RPMI8226 (cell line): ENCODE results near the gene PPP6R3.
"Not testable (repeated sequence)": the region's sequence is repeated elsewhere in the genome, so short reads cannot be mapped to it uniquely, and the experiment has no call there.

Experiments used
- DNase-seq: peaks from one replicate; pipeline ENCODE4 v3.0.0-alpha.2; 2015

The PPP6R3 gene

DNA sequence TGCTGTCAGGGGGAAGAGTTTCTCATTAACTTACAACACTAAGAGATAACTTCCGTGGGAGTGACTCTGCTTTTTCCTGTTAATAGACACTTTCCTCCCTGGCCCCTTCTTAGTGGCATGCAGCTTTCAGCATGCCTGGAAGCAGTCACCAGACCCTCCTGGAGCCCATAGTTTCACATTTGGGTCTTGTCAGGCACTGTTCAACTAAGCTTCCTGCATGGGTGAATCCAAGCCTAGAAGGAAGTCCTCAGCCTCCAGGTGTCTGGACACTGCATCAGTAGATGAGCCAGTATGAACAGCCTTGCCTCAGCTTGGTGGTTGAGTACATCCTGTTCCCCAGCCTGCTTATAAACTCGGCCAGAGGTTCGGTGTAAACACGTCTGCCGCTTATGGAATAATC is 68.1 kb downstream of the PPP6R3 start:
- DNase-seq: no peak

DNA sequence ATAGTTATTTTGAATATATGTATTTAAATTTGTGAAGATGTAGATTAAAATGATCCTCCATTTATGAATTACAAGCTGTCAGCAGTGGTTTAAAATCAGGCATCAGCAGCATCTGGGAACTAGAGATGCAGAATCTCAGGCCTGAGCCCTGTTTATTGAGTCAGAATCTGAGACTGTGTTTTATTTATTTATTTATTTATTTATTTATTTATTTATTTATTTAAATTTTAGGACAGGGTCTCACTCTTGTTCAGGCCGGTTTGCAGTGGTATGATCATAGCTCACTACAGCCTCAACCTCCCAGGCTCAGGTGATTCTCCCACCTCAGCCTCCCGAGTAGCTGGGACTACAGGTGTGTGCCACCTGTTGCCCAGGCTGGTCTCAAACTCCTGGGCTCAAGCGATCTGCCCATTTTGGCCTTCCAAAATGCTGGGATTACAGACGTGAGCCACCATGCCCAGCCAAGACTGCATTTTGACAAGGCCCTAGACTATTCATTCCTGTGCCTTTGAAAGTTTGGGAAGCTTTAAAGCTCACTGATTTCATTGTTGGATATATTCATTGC is 70.7 kb downstream of the PPP6R3 start:
- DNase-seq: no peak

DNA sequence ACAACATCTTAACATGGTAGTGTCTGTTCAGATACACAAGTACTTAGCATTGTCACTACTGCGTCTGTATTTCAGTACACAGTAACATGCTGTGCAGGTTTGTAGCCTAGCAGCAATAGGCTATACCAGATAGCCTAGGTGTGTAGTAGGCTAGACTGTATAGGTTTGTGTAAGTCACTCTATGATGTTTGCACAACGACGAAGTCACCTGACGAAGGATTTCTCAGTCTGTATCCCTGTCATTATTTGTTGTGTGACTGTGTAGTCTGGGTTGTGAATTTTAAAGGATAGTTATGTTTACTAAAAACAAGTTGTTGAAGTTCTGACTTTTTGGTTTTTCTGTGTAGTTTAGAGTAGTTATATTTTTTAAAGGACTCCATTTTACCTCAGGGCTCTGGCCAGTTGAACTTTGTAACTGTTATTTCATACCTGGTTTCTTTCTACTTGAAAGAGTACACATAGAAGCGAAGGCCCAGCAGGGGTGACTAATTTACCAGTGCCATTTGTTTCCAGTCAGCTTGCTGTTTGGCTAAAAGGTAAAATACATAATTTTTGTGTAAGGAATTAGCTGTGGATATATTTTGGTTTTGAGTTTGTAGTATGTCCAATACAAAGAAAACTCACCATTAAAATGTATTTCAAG is 72.3 kb downstream of the PPP6R3 start:
- no peak for DNase-seq

DNA sequence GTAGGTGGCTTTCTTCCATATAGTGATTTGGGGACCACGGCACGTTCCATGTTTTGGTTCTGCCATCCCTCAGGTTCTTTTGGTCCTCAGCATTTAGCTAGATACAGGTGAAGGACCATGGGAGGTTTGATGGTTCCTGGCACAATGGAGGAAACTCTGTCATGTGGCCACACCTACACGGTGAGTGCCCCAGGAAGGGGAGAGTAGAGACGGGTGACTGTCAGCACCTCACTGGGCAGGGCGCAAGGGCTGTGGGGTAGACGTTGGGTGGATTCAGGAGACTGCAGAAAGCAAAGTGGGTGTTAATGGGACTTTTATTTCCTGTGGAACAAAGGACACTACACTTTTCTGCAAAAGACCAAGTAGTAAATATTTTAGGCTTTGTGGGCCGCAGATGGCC is 73.4 kb downstream of the PPP6R3 start:
- DNase-seq: no peak

DNA sequence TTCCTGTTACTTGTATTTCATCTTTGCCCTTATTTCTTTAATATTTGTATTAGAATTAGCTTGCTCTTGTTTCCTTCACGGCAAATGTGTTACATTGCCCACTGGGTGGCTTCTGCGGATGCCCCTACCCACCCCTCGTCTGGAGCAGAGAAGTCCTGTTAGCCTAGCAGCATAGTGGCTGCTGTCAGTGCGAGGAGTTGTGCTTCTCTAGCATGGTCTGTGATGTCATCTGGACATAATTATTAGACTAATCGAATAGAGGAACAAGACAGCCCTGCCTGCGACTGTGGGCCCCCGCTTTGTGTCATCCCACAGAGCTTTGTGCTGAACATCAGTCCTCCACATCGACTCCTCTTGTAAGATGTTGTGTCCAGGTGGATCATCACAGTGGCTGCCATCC is 74.5 kb downstream of the PPP6R3 start:
- DNase-seq: no peak

DNA sequence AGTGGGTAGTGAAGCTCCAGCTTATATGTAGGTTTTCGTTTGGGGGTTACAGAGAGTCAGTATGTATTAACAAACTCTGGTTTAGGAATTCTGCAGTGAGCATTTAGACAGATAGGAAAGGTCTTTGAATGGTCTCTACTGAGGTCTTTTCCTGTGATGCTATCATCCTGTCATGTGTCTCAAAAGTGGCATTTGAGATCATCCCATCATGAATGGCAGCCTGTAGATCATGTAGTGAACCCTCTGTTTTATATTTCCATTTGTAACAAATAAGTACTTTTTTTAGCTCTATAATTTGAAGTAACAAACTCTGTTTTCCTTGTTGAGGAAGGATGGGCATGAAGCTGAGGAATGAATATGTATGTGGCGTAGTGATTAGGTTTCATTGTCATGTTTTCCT is 76.2 kb downstream of the PPP6R3 start:
- no peak for DNase-seq

DNA sequence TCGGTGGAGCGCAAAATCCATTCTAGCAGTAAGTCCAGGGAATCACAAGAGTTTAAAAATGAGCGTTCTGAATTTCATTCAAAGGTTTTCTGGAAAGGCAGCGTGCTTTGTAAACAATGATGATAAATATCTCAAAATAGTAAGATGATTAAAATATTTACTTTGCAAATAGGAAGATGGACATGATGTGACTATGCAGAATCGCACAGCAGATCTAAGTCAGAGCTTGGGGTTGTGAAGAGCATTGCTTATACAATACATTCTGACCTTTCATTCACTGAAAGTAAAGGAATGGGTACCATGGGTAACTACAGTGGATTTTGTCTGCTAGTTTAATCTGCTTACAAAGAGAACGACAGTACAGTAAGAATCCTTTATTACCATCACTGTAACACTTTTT is 77.5 kb downstream of the PPP6R3 start:
- DNase-seq: no peak

DNA sequence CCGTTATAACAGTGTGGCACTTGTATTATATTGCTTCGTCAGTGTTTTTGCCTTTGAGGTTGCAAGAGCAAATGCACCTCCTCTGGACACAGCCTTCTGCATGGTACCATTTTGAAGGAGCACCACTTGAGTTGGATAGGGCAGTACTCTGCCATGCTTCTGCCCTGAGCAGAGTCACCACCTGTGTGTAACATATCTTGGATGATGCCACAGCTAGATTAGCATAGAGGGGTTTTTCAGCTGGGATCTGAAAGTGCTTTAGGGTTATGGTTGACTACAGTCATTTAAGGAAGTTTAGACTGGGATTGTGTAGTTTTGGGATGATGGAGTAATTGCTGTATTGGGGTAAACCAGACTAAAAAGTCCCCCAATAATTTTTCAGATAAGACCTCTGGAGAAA is 78.8 kb downstream of the PPP6R3 start:
- no peak for DNase-seq

DNA sequence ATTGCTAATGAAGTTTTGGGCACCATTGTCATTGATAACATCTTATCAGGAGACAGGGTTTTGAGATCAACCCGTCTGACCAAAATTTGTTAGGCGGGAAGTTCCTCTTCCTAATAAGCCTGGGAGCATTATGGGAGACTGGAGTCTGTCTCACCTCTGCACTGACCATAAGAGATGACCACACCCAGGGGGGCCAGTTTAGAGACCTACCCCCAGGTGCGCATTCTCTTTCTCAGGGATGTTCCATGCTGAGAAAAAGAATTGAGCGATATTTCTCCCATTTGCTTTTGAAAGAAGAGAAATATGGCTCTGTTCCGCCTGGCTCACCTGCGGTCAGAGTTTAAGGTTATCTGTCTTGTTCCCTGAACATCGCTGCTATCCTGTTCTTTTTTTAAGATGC is 80.0 kb downstream of the PPP6R3 start:
- DNase-seq: not testable (repeated sequence)

DNA sequence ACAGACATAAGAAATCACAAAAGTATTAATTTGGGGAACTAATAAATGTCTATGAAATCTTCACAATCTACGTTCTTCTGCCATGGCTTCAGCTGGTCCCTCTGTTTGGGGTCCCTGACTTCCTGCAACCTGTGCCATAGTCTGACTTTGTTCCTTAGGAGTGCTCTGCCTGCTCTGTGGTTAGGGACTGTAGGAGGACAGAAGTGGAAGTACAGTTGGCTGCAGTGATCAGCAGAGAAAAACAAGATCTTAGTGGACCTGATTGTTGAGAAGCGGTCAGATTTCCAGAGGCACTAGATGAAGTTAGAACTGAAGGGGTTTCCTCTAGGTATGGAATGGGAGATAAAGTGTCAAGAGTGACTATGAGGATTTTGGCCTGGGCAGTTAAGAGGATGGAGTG is 80.6 kb downstream of the PPP6R3 start:
- DNase-seq: no peak

DNA sequence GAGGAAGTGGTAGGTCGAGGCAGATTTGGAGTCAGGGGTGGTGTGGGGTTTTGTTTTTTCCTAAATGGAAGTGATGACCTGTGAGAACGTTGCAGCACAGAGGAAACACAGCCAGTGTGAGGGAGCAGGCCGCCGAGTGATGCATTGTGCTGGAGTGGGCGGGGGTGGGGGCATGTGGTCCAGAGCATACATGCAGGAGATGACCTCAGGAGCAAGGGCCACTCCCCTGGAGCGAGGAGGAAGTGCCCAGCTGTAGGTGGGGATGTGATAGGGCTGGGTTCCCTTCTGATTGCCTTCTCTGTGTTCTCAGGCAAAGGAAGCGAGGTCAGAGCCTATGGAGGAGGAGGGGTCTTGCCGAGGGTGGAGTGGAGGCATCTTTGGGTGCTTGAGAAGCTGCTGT is 81.4 kb downstream of the PPP6R3 start:
- no peak for DNase-seq

DNA sequence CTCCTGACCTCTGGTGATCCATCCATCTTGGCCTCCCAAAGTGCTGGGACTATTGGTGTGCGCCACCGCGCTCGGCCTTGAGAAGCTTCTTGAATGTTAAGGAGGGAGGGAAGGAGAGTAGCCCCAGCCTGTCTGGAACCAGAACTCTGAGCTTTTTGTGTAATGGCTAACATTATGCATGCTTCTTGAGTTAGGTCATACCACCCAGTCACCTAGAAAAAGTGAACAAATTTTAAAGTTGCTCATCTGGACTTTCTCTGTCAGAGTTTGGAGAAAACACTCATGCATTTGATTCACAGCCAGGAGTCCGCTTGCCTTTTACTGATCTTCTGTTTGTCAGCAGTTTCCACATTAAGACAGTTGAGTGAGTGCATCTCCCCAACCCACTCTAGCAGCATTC is 82.1 kb downstream of the PPP6R3 start:
- no peak for DNase-seq

DNA sequence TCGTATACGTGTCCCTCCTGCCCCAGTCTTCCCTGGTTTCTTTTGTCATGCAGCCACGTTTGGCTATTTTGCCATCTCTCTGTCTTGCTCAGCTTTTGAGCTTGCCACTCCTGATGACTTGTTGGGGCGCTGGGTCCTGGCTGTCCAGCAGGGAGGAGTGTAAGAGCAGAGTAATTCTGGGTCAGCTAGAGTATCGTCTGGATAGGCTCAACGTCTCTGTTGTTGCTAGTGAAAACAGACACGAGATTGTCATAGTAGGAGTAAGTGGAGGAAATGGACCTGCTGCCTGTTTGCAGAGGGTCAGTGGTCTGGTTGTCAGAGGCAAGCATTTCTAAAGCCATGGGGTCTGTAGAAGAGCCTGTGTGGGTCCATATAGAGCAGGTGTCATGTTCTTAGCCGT is 83.0 kb downstream of the PPP6R3 start:
- no peak for DNase-seq

DNA sequence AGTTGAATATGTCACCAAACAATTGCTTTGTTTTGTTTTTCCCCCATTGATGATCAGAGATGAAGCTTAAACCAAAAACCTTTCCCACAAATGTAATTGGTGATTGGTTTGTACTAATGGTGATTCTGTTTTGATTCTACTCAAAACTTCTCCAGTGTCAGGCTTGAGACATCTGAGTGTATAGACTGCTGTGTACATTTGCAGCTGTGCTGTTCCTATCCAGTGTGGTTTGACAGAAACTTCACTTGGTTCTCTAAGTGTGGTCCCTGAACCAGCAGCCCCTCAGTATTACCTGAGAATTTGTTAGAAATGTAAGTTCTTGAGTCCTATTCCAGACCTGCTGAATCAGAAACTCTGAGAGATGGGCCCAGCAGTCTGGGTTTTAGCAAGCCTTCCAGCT is 84.8 kb downstream of the PPP6R3 start:
- no peak for DNase-seq

DNA sequence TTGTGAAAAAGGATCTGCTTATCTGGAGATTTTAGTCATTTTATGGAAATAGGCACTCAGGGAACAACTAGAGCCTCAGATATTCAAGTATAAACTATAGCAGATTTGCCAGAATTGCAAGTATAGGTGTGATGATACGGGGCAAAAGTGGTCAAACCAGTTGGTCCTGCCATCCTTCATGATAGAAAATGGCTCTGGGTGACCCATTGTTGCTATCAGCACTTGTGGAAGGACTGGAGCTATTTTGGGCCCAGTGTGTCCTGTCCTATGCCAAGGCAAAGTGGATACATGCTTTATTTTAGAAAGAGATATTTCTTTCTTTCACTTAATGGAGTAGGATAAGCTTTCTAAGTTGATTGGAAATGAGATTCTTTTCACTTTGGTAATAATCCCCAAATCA is 85.2 kb downstream of the PPP6R3 start:
- DNase-seq: no peak

DNA sequence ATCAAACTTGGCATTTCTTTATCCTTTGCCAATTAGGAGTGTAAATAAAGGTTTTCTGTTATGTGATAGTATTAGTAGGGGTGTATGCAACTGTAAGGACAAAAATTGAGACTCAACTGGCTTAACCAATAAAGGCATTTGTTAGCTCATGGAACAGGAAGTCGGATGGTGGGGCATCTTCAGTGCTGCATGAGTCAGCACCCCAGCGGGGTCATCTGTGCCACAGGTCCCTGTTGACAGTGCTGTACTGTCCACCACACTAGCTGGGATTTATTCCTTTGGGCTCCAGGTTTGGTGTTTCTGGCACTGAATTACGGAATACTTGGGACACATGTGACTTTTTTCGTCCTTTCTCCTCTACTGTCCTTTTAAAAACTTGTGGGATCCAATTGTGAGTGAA is 86.0 kb downstream of the PPP6R3 start:
- DNase-seq: no peak

DNA sequence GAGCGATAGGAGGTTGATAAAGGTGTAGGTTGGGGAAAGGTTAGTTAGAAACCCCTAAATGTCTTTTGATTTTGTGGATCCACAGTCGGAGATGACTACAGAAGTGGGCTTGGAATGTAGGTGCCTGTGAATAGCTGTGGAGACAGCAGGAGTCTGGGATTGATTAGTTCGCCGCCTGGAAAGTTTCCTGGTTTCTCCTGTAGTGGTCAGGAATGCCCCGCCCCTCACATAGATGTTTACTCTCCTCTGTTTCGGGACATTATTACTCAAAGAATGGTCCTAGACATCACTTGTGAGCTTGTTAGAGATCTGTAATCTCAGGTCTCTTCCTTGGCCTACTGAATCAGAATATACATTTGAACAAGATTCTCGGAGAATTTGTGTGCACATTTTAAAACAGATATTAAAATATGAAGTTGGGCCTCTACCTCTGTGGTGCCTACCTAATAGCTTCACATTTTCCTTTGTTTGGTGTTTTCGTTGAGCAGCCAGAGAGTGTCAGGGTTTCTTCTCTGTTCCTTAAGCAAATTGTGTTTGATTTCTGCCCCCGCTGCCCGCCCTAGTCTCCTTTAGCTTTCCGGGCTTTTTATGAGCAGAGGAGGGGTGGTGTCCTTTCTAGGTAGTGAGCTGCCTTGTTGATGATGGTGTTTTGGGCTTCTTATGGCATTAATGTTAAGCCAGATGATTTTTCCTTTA is 89.4 kb downstream of the PPP6R3 start:
- no peak for DNase-seq

DNA sequence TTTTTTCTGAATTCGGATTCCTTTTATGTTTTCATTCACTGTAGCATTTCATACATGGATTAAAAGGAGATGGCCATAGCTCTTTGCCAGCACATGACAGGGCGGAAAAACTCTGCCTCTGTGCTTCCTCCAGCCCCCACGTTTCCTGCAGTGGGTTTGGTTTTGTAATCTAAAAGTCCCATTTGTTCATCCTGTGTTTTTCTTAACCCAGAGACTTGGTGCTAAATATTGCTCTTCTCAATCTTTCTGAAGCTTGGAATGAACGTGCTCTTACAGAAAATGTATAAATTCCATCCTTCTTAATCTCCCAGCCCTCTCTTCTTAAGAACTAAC is 89.9 kb downstream of the PPP6R3 start:
- DNase-seq: no peak

DNA sequence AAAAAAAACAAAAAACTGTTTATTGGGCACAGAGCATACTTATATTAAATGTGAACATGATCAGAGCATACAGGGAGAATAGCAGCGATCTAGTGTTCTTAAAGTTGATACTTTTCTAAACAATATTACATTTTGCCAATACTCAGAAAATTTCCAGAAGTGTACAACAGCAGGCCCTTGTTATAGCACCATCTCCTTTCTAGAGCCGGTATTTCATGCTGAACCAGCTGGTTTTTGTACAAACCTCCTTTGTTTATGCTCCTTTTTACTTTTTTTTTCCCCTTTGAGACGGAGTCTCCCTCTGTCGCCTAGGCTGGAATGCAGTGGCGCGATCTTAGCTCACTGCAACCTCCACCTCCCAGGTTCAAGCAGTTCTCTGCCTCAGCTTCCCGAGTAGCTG is 90.7 kb downstream of the PPP6R3 start:
- no peak for DNase-seq

DNA sequence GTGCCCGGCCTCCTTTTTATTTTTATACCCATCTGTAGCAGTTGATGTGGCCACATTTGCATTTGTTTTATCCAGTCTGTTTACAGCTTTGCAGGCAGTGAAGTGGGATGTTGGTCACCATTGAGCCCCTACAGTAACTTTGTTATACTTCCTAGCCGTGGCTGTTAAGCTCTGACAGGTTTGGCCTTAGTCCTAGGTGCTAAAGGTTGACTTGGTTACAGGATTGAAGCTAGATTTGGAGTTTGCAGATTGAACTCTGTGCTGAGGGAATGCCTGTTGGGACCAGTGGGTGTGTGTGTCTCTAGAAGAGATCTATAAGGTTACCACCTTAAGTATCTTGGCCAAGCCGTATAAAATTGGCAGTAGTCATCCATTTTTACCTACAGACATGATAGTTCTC is 91.2 kb downstream of the PPP6R3 start:
- no peak for DNase-seq

DNA sequence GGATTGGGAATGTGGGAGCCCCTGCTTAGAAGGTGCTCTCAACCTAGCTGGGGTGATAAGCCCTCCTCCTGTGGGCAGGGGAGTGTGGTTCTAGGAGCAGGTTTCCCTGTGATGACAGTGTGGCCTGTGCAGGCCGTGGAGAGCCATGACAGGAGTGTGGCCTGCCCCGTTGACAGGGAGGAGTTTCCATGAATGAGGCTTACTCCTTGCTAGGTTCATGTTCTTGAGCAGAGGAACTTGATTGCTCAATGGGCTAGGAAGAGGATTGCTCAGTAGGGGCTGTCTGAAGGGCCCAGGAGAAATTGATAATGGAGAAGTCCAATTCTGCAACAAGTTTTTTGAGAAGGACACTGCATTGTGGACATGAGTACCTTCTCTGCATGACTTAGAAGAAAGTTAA is 92.0 kb downstream of the PPP6R3 start:
- DNase-seq: no peak

DNA sequence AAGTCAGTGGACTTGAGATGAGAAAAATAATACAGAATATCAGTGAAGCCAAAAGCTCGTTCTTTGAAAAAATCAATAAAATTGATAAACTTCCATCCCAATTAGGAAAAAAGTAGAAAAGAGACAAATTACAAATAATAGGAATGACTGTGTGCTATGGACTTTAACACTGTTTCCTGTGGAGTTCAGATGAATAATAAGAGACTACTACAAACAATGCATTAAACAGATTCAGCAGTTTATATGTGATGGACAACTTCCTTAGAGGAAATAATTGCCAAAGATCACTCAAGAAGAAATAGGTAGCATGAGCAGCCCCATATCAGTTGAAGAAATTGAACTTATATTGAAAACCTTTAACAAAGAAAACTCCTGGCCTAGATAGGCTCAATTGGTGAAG is 99.7 kb downstream of the PPP6R3 start:
- no peak for DNase-seq

DNA sequence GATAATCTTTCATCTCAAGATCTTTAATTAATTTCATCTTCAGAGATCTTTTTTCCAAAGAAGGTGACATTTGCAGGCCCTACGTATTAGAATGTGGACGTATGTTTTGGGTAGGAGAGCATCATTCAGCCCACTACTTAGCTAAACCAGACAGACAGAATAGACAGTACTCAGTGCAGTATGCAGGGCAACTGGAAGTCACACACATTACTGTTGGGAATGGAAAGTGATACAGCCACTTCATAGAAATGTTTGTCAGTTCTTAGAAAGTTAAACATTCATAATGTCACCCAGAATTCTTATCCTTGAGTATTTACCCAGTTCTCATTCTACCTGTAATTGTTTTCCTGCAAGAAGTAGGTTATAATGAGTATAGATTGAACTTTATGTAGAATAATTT is 102.9 kb downstream of the PPP6R3 start:
- no peak for DNase-seq

DNA sequence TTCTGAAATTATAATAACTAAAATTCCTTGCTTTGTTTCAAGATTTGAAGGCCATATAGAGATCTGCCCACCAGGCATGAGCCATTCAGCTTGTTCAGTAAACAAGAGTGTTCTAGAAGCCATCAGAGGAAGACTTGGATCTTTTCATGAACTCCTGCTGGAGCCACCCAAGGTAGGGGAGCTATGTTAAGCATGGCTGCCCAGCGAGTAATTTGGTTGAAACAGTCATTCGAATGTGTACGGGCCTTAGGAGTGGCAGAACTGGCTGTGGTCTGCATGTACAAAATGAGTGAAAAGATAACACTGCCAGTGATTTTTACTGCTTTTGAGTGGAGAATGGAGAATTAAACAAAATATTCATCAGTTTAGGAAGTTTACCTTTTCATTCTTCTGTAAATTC is 103.7 kb downstream of the PPP6R3 start:
- no peak for DNase-seq

DNA sequence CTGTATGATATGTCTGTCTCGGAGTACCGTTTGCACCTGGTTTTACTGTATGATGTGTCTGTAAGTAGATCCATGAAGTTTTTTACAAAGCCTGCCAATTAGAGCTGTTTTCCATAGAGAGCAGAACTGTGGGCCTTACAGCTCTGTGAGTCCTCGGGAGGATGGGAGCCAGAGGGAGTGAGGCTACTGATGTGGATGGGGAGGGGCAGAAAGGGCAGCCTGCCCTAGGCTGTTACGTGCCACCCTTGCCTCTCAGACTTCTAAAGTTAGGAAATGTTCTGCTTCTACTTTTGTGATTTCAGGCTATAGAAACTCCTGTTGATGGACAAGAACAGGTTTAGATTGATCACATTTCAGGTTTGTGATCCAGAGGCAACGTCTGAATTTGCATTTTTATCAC is 105.2 kb downstream of the PPP6R3 start:
- no peak for DNase-seq
